ENCODE data around the gene PLCH1. TPM values are rescaled to one million over a fixed set of nuclear protein-coding genes. Genes with fewer than 3 reads are reported as not detected.

PLCH1 gene, protein sequence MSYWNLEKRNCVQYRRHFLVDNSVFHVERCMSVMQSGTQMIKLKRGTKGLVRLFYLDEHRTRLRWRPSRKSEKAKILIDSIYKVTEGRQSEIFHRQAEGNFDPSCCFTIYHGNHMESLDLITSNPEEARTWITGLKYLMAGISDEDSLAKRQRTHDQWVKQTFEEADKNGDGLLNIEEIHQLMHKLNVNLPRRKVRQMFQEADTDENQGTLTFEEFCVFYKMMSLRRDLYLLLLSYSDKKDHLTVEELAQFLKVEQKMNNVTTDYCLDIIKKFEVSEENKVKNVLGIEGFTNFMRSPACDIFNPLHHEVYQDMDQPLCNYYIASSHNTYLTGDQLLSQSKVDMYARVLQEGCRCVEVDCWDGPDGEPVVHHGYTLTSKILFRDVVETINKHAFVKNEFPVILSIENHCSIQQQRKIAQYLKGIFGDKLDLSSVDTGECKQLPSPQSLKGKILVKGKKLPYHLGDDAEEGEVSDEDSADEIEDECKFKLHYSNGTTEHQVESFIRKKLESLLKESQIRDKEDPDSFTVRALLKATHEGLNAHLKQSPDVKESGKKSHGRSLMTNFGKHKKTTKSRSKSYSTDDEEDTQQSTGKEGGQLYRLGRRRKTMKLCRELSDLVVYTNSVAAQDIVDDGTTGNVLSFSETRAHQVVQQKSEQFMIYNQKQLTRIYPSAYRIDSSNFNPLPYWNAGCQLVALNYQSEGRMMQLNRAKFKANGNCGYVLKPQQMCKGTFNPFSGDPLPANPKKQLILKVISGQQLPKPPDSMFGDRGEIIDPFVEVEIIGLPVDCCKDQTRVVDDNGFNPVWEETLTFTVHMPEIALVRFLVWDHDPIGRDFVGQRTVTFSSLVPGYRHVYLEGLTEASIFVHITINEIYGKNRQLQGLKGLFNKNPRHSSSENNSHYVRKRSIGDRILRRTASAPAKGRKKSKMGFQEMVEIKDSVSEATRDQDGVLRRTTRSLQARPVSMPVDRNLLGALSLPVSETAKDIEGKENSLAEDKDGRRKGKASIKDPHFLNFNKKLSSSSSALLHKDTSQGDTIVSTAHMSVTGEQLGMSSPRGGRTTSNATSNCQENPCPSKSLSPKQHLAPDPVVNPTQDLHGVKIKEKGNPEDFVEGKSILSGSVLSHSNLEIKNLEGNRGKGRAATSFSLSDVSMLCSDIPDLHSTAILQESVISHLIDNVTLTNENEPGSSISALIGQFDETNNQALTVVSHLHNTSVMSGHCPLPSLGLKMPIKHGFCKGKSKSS (N-terminal part only)
- 0.32 TPM for polyA plus RNA-seq (ENCODE audit: insufficient read length)

DNA sequence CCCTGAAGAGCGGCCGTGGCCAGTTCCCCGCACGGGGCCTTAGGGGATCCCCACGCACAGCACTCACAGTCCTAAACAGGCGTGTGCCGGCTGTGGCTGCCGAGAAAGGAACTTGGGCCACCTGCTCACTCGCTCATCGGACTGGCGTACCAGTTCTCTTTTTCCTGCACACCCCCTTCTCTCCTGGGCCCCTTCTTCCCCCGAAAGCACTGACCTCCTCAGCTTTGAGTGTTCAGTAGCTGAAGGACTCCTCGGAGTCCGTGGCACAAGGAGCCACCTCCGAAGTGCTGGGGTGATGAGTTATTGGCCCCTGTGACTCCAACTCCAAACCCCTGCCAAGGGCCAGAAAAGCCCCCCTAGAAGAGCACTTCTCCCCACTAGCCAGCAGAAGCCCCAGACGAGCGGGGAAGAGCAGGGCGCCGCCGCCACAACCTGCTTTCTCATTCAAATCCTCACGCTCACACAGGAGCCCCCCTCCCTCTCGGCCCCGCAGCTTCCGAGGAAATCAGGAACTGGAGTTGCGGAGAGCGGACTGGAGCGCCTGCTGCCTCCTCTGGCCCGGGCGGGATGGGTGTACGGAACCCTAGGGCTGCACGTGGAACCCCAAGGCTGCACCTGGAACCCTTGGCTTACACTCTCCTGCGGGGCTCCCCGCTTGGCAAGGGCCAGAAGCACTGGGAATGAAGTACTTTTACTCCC is at the start of gene PLCH1:
PLCH1 (minus strand) TSS at position 446 of the 699 bp plus-strand sequence. CDS start 40,847 bp downstream, outside the sequence.
- DNase-seq (ENCODE audit: low read depth), result no peak

DNA sequence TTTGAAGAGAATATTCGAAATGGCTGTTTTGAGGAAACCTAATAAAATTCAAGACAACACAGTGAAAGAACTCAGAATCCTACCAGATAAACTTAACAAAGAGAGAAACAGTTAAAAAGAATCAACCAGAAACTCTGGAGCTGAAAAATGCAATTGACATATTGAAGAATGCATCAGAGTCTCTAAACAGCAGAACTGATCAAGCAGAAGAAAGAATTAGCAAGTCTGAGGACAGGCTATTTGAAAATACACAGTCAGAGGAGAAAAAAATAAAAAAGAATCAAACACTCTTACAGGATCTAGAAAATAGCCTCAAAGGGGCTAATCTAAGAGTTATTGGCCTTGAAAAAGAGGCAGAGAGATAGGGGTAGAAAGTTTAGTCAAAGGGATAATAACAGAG is 47.7 kb upstream of the PLCH1 start:
- DNase-seq (ENCODE audit: low read depth), result no peak

DNA sequence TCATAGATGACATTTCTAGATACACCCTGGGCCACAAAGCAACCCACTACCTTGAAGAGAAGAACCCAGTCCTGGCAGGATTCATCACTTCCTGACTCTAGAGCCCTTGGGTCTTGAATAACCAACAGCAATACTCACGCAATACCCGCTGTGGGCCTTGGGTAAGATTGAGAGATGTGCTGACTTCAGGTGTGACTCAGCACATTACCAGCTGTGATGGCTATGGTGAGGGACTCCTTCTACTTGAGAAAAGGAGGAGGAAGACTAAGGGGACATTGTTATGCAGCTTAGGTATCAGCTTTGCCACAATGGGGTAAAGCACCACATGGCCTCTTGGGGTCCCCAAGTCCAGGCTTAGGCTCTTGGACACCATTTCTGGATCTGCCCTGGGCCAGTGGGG is 46.3 kb upstream of the PLCH1 start:
- no peak for DNase-seq (ENCODE audit: low read depth)

GRCh38 chr3:155790272-155790925 is 45.5 kb upstream of the PLCH1 start:
- DNase-seq (ENCODE audit: low read depth), result no peak

- no peak for DNase-seq (ENCODE audit: low read depth)
These were observed 40.9 kb upstream of the PLCH1 start for GRCh38 chr3:155785662-155786295.

- DNase-seq (ENCODE audit: low read depth), result no peak
These were observed 37.6 kb upstream of the PLCH1 start for GRCh38 chr3:155782390-155782953.

- no peak for DNase-seq (ENCODE audit: low read depth)
These were observed 35.4 kb upstream of the PLCH1 start for GRCh38 chr3:155780291-155780690.

- no peak for DNase-seq (ENCODE audit: low read depth)
These were observed 33.6 kb upstream of the PLCH1 start for GRCh38 chr3:155778462-155778861.

- no peak for DNase-seq (ENCODE audit: low read depth)
These were observed 27.9 kb upstream of the PLCH1 start for GRCh38 chr3:155772801-155773200.

- DNase-seq (ENCODE audit: low read depth), result no peak
These were observed 26.3 kb upstream of the PLCH1 start for GRCh38 chr3:155771126-155771525.

GRCh38 chr3:155766206-155766605 is 21.3 kb upstream of the PLCH1 start:
- no peak for DNase-seq (ENCODE audit: low read depth)

DNA sequence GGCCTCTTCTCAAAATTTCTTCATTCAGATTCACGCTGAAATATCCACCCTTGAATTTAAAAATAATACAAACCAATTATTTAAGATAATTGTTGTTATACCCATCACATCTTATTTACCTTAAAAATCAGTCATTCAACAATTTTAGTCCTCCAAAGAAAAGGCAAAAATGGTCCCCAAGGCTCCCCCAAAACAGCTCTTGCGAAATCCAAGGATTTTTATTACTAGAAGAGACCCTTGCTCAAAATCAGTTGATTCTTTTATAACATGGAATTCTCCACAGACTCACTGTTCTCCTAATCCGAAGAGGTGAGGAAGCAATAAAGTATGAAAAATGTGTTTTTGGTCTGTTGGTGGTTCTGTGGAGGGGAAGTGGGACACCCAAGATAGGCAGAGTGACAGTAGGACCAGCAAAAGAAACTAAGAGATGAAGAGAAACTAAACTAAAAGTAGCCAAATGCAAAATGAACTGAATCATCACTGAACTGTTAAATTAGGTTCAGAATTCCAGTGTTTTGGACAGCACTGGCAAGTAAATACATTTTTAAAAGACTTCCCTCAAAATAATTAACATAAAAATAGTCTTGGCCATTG is 19.1 kb upstream of the PLCH1 start:
- DNase-seq (ENCODE audit: low read depth), result no peak

GRCh38 chr3:155760653-155761052 is 15.8 kb upstream of the PLCH1 start:
- no peak for DNase-seq (ENCODE audit: low read depth)

GRCh38 chr3:155757577-155757976 is 12.7 kb upstream of the PLCH1 start:
- no peak for DNase-seq (ENCODE audit: low read depth)

GRCh38 chr3:155753038-155753639 is 8.3 kb upstream of the PLCH1 start:
- DNase-seq (ENCODE audit: low read depth), result no peak

GRCh38 chr3:155748611-155749365 is 3.9 kb upstream of the PLCH1 start:
- DNase-seq (ENCODE audit: low read depth), result no peak

GRCh38 chr3:155747946-155748290 is 3.0 kb upstream of the PLCH1 start:
- no peak for DNase-seq (ENCODE audit: low read depth)

DNA sequence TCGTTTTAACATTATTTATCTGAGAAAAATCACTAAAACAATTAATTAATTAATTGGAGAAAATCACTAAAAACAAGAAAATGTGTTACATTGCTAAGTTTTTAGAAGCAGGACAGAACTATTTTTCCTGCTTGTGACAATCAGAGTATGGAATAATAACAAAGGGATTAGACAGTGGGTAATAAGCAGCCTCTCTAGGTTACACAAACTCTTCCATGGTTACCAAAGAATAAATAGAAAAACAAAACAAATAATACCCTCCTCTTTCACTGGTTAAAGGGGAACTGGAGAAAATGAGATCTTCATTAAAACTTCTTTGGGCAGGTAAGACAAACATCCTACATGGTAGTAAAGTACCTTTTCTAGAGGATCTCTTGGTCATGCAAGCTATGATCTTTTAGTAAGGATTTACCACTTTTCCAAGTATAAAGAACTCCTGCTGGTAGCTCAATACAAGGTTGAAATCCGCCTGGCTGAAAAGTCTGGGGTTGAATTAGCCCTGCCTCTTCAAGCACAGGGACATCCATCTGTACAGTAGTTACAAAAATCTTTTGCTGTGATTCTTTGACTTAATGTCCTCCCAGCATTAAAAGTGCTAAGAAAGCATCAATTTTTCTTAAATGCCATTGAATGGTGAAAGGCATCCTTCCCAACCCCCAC is 2.5 kb upstream of the PLCH1 start:
- DNase-seq (ENCODE audit: low read depth), result no peak

All from forelimb muscle (tissue), 1 donor.